ENCODE measurements around the gene SBNO1.

DNA sequence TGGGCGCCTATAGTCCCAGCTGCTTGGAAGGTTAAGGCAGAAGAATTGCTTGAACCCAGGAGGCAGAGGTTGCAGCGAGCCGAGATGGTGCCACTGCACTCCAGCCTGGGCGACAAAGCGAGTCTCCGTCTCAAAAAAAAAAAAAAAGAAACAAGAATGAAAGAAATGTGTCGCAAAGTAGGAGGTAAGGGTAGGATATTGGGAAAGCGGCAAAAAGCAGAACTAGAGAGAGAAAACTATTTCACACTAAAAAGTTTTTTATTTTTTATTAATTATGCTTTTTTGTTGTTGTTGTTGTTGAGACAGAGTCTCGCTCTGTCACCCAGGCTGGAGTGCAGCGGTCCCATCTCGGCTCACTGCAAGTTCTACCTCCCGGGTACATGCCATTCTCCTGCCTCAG, 17.7 kb downstream of the SBNO1 start:
- TF ChIP-seq, protein P1, sequence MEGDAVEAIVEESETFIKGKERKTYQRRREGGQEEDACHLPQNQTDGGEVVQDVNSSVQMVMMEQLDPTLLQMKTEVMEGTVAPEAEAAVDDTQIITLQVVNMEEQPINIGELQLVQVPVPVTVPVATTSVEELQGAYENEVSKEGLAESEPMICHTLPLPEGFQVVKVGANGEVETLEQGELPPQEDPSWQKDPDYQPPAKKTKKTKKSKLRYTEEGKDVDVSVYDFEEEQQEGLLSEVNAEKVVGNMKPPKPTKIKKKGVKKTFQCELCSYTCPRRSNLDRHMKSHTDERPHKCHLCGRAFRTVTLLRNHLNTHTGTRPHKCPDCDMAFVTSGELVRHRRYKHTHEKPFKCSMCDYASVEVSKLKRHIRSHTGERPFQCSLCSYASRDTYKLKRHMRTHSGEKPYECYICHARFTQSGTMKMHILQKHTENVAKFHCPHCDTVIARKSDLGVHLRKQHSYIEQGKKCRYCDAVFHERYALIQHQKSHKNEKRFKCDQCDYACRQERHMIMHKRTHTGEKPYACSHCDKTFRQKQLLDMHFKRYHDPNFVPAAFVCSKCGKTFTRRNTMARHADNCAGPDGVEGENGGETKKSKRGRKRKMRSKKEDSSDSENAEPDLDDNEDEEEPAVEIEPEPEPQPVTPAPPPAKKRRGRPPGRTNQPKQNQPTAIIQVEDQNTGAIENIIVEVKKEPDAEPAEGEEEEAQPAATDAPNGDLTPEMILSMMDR (IDR thresholded peaks at IDR 0.05): no peak
- no peak for TF ChIP-seq EZH2 (IDR thresholded peaks at IDR 0.05; ENCODE audit: borderline replicate concordance, insufficient read depth, low read depth, low read length, poor library complexity, severe bottlenecking)
